SKM-1 (cell line): ENCODE measurements around the gene VWA2.

Experiments
- DNase-seq: peaks from one replicate; lab custom pipeline; 2025; ENCODE audit not compliant: unreplicated experiment; lab: John Stamatoyannopoulos, UW

Gene VWA2

DNA sequence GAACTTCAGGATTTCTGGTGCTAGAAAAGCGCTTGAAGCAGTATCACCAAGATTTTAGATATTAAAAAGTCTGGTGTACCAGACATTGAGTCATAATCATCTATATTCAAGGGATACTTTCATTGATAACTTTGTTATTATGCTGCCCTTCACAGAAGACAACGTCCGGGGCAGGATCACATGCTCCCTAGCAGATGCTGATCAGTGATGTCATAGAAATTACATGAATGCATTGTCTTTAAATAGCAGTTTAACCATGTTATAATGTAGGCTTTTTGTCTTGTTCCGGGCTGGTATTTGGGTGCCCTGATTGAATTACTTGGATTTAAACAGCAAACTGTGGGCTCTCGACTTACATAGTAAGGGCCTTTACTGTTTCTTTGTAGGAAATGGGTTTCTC lies 54.0 kb downstream of the VWA2 start:
- no peak for DNase-seq

GRCh38 chr10:114294549-114294948 lies 55.5 kb downstream of the VWA2 start:
- no peak for DNase-seq

DNA sequence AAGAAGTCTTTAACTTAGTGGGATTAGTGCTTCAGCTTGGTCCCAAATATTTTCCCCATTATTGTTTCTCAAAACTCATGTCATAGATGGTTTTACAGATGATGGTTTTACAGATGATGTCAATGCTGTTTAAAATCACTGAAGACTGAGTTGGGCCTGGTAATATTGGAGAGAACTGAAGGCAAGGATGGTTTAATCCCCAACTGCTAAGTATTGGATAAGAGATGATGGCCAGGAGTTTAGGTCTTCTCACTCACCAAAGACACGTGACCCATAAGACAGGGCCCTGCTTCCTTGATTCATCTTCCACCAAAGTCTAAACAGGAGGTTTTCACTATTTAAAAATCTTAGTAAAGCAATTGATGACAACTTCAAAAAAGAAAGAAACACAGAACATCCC lies 56.3 kb downstream of the VWA2 start:
- DNase-seq = no peak

DNA sequence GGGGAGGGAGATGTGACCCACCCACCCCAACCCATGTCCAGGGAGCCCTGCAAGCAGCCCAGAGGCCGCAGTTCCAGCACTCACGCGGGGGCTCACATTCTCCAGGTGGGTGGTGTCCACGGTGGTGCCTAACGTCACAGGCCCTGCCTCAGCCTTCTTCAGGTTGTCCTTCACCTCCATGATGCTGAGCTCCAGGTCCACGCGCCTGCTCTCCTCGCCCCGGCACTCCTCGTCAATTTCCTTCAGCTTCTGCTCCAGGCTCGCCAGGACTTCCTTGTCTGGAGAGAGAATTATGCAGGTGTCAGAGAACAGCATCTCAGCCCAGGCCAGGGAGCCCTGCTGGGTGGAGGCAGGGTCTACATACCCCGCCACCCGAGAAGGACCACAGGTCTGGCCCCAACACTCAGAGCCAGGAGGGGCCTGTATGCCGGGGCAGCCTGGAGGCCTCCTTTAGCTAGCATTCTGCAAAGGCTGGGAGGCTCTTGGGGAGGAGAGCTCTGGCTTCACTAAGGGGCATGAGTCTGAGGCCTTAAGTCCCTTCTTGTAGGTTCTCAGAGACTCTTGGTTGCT lies 58.2 kb downstream of the VWA2 start:
- no peak for DNase-seq

- no peak for DNase-seq
These were observed 61.1 kb downstream of the VWA2 start for GRCh38 chr10:114300036-114300645.

GRCh38 chr10:114301177-114301576 lies 62.1 kb downstream of the VWA2 start:
- no peak for DNase-seq

DNA sequence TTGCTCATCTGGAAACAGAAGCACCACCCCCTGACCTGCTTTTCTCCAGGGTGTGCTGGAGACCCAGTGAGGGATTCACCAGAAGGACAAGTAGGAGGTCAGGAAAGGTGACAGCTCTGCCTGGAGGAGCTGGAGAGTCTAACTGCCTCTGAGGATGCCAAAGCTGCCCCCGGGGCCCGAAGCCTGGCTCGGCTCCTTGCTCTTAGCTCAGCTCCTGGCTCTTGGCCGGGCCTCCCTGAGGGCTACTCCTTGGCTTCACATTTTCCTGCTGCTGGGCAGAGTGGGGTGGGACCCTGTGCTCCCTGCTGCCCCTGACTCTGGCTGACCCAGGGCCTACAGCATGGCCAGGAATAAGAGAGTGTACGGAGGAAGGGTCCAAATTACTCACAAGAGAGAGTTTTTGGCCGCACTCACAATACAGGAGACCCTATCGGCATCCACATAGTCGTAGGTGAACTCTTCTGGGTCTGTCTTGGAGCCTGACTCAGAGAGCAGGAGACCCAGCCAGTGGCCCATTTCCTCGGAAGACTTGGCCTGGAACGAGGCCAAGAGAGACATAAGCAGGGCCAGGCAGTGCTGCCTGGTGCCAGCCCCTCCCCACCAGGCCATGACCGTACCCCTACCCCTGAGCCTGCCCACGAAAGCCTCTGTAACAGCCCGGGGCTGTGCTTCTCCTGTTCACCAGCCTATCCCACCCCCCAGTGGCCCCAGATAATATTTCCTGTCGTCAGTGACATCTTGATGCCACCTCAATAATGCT lies 63.1 kb downstream of the VWA2 start:
- no peak for DNase-seq

GRCh38 chr10:114303556-114303955 lies 64.5 kb downstream of the VWA2 start:
- DNase-seq = no peak

DNA sequence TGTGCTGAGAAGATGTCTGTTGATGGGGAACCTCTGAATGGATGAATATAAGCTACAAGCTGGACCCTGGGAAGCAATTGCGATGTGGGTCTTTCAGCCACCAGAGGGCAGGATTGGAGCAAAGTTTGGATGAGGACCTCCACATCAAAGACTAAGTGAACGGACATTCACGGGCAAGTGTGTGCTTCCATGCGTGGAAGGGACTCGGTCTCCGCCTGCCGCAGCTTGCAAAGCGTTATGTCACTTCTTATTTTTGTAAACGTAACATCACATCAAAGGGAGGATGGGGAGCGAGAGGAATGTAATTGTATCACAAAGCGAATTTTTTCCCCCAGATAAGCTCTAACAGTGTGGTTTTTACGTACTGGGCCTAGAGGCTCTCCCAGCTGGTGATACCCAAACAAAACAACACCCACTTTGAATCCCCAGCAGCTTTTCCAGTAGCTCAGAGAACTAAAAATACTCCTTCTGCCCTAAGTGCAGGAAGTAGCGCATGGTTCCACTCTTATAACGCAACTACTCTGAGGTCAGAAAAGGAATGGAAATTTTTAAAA lies 65.0 kb downstream of the VWA2 start:
- DNase-seq = peak; percentile 65

- peak; percentile 25 for DNase-seq
These were observed 65.7 kb downstream of the VWA2 start for GRCh38 chr10:114304571-114305421.

DNA sequence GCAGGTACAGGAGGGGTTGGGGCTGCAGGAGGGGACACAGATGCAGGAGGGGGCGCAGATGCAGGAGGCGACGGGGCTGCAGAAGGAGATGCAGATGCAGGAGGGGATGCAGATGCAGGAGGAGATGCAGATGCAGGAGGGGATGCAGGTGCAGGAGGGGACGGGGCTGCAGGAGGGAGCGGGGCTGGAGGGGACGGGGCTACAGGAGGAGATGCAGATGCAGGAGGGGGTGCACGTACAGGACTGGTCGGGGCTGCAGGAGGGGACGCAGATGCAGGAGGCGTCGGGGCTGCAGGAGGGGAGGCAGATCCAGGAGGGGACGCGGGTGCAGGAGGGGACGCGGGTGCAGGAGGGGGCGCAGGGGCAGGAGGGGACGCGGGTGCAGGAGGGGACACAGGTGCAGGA lies 66.5 kb downstream of the VWA2 start:
- DNase-seq = no peak

GRCh38 chr10:114306116-114306973 lies 67.3 kb downstream of the VWA2 start:
- no peak for DNase-seq

DNA sequence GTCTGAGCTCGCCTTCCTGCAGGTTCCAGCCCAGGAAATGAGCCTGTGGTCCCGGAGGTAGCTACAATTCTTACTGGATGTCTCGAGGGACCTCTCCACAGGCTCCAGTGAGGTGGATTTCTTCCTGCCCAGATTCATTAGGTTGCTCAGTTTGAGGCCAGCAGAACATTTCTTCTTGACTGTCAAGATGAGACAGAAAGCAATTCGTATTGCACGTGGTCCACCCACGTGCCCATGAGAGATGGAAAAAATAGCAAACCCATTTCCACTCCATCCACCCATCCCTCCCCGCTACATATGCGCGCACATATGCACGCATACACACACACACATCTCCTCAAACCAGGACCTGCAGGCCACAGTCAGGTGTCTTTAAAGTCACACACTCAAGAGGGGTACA lies 68.7 kb downstream of the VWA2 start:
- no peak for DNase-seq

DNA sequence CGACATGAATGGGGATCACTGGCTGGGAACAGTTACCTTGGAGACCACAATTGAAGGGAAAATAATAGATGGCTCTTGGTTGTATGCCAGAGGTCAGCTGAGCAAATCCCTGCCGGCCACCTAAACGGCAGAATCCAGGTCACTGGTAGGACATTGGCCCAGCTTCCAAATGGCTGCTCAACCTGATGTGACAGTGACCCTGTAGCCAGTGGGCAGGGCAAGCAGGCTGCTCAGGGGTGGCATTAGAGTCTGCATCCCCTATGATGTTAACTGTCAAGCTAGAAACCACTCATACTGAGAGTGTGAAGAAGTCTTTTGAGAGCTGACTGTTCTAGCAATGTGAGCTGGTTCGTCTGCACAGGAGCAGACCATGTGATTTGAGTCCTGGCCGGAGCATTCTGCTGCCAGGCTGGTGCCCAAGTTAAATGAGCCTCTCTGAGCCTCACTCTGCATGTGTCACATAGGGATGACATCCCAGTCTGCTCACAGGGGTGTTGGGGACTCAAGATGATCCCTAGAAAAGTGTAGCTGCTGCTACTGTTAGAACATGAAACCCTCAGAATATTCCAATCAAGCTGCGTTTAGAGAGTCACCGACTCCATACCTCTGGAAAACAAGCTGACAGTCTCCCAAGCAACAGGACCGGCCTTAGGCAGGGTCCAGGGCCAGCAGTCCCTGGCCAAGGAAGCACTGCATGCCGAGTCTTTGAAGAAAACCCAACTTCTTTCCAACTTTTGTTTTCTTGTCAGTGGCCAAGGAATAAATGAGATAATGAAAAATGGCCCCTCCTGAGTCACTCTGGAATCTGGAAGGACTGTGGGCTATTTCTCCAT lies 69.7 kb downstream of the VWA2 start:
- no peak for DNase-seq

- no peak for DNase-seq
These were observed 70.3 kb downstream of the VWA2 start for GRCh38 chr10:114309364-114309651.

GRCh38 chr10:114310346-114310745 lies 71.3 kb downstream of the VWA2 start:
- no peak for DNase-seq

DNA sequence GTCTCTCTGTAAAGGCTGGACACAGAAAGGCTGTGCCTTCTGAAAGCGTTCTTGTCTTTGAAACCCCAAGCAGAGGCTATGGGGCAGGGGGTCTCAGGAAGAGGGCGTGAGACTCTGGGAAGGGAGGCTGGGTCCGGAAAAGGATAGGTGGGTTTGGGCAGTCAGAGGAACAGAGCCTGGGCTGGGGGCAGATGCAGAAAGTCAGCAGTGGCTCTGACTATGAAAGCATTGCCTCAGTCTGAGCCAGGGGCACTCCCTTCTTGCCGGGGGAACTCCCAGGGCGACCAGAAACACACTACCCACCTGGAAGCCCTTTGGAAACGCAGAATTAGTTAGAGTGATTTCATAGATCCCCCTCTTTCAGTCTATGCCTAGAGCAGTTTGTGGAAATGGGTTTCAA lies 72.0 kb downstream of the VWA2 start:
- DNase-seq = no peak

- DNase-seq = no peak
These were observed 72.6 kb downstream of the VWA2 start for GRCh38 chr10:114311496-114312209.

GRCh38 chr10:114313139-114313538 lies 74.1 kb downstream of the VWA2 start:
- no peak for DNase-seq
